Measurements from ENCODE around the gene ADNP. TPM values are rescaled to one million over a fixed set of nuclear protein-coding genes. Genes with fewer than 3 reads are reported as not detected.
"Not testable (repeated sequence)": the region's sequence is repeated elsewhere in the genome, so short reads cannot be mapped to it uniquely, and the experiment has no call there.

The ADNP gene
- total RNA-seq, 1 experiment from 2014 or later, result 13.8 TPM

- Histone ChIP-seq H3K36me3 (peaks cover 44% of the 10 kb centered on the region), H3K4me3 (no peak overlapping the region), H3K9me3 (no peaks in the 10 kb centered on the region; the same call in 1 of the 2 replicates), H3K27me3 (no peaks in the 10 kb centered on the region)
- no peak for DNase-seq
These were observed 45.0 kb downstream of the ADNP start for GRCh38 chr20:50886184-50886790.

GRCh38 chr20:50885781-50886180, 45.5 kb downstream of the ADNP start:
- no peak overlapping the region for H3K4me3 ChIP-seq
- H3K9me3 ChIP-seq, result no peaks in the 10 kb centered on the region; the same call in 1 of the 2 replicates
- no peak for DNase-seq
- H3K36me3 ChIP-seq, result peaks cover 39% of the 10 kb centered on the region
- no peaks in the 10 kb centered on the region for H3K27me3 ChIP-seq

DNA sequence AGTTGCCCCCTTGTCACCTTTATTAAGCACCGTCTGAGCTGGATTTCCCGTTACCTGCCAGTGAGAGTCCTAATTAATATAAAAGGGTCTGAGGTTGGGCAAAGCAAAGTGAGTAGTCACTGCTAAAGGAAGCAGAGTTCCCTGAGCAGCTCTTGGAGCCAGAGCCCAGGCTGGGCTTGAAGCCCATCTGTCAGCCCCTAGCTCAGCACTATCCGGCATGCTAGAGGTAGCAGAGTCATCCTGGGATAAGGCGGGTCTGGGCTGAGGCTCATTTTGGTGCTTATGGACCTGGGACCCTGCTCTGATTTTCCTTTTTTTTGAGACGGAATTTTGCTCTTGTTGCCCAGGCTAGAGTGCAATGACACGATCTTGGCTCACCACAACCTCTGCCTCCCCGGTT, 46.2 kb downstream of the ADNP start:
- H3K27me3 ChIP-seq, result no peaks in the 10 kb centered on the region
- H3K4me3 ChIP-seq, result no peak overlapping the region
- H3K9me3 ChIP-seq, result no peaks in the 10 kb centered on the region; the same call in 1 of the 2 replicates
- H3K36me3 ChIP-seq, result peaks cover 31% of the 10 kb centered on the region
- no peak for DNase-seq

DNA sequence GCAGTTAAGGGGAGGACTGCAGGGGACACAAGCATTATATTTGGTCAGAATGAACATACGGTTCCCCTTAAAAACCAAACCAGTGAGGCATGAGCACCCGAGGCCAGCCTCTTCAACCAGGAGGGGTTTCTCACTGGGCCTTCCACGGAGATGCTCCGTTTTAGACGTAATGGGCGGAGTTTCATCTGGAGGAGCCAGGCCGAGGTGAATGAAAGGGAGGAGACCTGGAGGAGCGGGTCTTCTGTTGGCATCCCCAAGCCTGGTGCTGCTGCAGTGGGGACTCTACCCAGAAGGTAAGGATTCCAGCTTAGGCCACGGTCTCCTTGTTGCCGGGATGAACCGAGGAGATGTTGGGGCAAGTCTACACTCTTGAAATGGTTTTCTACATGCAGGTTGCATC, 47.4 kb downstream of the ADNP start:
- no peak overlapping the region for H3K4me3 ChIP-seq
- DNase-seq, result no peak
- no peaks in the 10 kb centered on the region for H3K27me3 ChIP-seq
- H3K9me3 ChIP-seq, result no peaks in the 10 kb centered on the region; the same call in 1 of the 2 replicates
- peaks cover 21% of the 10 kb centered on the region for H3K36me3 ChIP-seq

DNA sequence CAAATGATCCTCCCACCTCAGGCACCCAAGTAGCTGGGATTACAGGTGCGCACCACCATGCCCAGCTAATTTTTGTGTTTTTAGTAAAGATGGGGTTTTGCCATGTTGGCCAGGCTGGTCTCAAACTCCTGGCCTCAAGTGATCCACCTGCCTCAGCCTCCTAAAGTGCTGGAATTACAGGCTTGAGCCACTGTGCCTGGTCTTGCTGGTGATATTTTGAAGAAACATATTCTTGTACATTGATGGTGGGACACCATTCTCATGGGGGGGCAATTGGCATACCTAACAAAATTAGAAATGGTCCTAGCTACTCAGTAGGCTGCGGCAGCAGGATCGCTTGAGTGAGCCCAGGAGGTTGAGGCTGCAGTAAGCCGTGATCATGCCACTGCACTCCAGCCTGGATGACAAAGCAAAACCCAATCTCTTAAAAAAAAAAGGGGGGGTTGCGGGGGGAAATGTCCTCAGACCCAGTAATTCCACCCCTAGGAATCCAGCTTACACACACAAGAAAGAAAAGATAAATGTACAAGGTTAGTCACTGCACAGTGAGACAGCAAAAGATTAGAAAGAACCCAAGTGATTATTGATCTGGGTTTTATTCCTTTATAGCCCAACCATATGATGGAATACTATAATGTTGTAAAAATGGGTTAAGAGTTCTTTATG, 49.3 kb downstream of the ADNP start:
- H3K4me3 ChIP-seq, DNase-seq, H3K9me3 ChIP-seq, H3K36me3 ChIP-seq, H3K27me3 ChIP-seq: not testable (repeated sequence)

- Histone ChIP-seq H3K27me3 (no peaks in the 10 kb centered on the region), H3K36me3 (no peaks in the 10 kb centered on the region), H3K9me3 (no peaks in the 10 kb centered on the region; the same call in 1 of the 2 replicates), H3K4me3 (no peak overlapping the region)
- DNase-seq, result no peak
These were observed 51.3 kb downstream of the ADNP start for GRCh38 chr20:50879649-50880550.

- no peaks in the 10 kb centered on the region for H3K9me3 ChIP-seq
- H3K27me3 ChIP-seq, result no peaks in the 10 kb centered on the region
- no peak overlapping the region for H3K4me3 ChIP-seq
- no peaks in the 10 kb centered on the region for H3K36me3 ChIP-seq
- no peak for DNase-seq
These were observed 53.9 kb downstream of the ADNP start for GRCh38 chr20:50877232-50877743.

DNA sequence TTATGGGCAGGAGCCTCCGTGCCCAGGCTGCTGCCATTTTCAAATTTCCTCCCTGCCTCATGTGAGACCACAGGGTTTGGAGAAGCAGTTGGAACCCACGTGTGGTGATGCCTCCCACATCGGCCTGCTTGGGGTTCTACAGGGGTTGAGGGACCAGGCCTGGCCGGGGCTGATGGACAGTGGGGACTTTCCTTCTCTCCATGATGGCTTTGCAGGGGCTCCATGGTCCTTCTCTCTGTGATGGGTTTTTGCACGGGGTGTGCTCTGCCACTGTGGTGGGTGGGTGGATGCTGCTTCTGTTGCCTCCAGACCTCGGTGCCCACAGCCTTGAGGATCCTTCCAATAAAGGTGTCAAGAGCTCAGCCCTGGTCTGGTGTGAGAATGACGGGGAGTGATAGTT, 54.4 kb downstream of the ADNP start:
- no peak for DNase-seq
- no peaks in the 10 kb centered on the region for H3K27me3 ChIP-seq
- H3K36me3 ChIP-seq, result no peaks in the 10 kb centered on the region
- no peak overlapping the region for H3K4me3 ChIP-seq
- no peaks in the 10 kb centered on the region for H3K9me3 ChIP-seq

DNA sequence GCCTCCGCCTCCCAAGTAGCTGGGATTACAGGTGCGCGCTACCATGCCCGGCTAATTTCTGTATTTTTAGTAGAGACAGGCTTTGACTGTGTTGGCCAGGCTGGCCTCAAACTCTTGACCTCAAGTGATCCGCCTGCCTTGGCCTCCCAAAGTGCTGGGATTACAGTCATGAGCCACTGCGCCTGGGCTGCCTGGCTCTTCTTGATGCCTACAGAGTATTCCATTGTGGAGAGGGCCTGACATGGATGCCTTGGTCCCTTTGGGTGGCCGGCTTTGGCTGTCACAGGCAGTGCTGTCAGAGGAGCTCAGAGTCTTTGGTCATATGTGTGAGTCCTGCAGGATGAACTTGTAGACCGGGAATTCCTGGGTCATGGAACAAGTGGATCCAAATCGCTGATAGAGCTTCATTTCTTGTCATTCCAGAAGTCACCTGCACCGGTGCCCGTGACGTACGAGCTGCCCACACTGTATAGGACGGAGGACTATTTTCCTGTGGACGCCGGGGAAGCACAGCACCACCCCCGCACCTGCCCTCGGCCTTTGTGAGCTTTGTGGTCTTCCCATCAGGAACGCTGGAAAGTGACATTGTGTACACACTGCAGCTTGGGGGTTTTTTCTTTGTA, 55.1 kb downstream of the ADNP start:
- DNase-seq, result no peak
- Histone ChIP-seq H3K36me3 (no peaks in the 10 kb centered on the region), H3K27me3 (no peaks in the 10 kb centered on the region), H3K4me3 (no peak overlapping the region), H3K9me3 (no peaks in the 10 kb centered on the region)

DNA sequence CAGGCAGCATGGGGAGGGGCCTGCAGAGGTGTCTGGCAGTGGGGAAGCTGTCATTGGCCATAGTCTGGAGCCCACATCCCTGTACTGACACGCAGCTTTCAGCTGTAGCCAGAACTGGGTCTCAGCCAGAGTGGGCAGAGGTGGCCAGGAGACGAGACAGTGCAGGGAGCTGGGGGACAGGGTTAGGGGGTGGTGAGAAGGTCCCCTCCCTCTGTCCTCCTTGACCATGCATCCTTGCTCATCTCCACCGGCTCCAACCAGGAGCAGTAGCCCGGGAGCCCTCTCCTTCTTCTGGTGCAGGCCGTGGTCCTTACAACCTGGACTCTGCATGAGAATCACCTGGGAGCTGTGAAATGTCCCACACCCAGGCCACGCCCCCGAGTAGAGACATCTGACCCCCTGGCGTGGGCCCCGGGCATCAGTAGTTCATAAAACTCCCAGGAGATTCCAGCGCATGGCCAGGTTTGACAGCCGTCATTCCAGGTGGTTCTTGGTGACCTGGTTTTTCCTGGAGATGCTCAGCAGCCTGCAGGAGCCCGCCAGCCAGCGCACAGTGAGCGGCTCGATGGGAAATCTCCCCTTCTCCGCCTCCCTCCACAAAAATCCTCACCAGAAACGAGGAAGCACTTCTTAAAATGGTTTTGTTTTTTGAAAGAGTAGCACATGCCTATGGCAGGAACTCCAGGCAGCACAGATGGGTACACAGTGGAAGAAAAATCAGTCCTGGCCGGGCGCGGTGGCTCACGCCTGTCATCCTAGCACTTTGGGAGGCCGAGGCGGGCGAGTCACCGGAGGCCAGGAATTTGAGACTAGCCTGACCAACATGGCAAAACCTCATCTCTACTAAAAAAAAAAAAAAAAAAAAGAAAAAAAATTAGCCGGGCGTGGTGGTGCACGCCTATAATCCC, 56.2 kb downstream of the ADNP start:
- DNase-seq, result no peak
- no peaks in the 10 kb centered on the region for H3K36me3 ChIP-seq
- H3K9me3 ChIP-seq, result no peaks in the 10 kb centered on the region
- no peaks in the 10 kb centered on the region for H3K27me3 ChIP-seq
- H3K4me3 ChIP-seq, result no peak overlapping the region

GRCh38 chr20:50874111-50874757, 57.0 kb downstream of the ADNP start:
- H3K36me3 ChIP-seq, result no peaks in the 10 kb centered on the region
- H3K4me3 ChIP-seq, result no peak overlapping the region
- H3K27me3 ChIP-seq, result no peaks in the 10 kb centered on the region
- DNase-seq, result no peak
- H3K9me3 ChIP-seq, result no peaks in the 10 kb centered on the region

DNA sequence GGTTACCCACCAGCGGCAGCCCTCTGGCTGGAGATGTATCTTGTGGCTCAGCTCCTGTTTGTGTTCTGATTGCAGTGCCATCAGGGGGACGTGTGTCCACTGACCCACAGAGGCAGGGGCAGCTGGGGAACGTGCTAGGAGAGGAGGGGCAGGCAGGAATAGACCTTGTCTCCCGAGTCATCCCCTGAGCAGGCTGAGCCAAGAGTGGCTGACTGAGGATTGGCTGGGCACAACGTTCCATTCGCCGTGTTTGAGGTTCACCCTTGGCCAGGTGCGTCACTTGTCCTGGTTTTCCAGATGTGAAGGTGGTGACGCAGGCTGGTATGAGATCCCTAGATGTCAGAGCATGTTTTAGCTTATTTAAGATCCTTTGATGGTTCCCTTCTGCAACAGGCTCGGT, 57.7 kb downstream of the ADNP start:
- Histone ChIP-seq H3K9me3 (no peaks in the 10 kb centered on the region), H3K27me3 (no peaks in the 10 kb centered on the region), H3K4me3 (no peak overlapping the region), H3K36me3 (no peaks in the 10 kb centered on the region)
- DNase-seq, result no peak

DNA sequence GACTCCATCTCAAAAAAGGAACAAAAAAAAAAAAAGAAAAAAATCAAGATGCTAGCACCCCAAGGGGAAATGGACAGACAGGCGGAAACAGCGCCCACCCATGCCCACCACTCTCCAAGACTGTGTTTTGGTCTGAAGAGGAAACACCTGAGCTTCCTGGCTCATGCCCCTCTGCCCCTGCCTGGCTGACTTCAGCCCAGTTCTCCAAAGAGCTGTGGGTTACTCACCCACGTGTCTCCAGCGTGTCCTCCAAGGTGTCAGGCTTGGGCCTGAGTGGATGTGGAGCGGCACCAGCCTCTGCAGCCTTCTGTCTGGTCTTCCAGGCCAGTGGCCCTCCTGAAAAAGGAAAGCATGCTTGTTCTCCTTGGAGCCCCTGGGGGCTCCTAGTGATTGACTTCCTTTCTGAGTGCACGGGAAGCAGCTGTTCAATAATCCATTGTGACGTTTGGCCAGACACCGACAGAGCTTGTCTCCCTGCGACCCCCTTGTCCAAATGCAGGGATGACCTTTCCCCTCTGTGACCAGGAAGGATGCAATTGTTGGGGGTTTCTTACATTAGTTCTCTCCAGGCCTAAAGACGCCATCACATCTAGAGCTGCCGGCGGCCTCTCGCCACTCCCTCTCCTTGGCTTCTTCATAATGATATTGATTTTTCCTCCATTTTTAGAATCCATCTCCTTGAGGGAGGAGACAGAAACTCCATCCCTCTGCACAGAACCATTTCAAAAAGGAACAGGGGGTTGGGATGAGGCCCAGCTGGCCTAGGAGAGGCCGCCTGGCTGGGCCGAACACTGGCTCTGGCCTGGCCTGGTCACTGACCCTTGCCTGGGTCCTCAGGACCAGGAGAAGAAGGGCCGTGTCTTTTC, 58.4 kb downstream of the ADNP start:
- no peak for DNase-seq
- no peaks in the 10 kb centered on the region for H3K9me3 ChIP-seq
- no peak overlapping the region for H3K4me3 ChIP-seq
- H3K27me3 ChIP-seq, result no peaks in the 10 kb centered on the region
- H3K36me3 ChIP-seq, result no peaks in the 10 kb centered on the region

DNA sequence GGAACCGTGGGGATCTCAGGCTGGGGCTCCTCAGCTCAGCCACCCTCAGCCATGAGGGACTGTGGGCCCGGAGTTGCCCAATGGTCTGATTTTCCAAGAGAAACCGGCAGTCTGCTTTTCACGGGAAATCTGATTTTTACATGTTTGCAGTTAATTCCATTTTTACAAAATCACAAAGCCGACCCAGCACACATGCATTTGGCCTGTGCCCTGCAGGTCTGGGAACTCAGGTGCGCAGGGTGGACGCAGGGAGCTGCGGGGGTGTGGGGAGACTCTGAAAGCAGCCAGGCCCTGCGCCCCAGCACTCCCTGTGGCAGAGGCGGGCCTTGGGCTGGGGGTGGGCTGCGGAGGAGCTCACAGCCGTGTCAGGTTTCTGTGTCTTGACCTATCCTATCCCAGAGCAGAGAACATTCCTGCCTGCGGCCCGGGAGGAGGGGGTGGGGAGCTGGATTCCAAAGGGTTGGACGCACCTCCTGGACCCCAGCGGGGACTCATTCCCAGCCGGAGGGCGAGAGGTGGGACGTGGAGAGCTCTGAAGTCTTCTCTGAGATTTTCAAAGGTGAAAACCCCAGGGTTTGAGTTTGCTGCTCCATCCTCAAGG, 60.6 kb downstream of the ADNP start:
- DNase-seq, result no peak
- Histone ChIP-seq H3K27me3 (no peaks in the 10 kb centered on the region), H3K4me3 (no peak overlapping the region), H3K36me3 (no peaks in the 10 kb centered on the region), H3K9me3 (no peaks in the 10 kb centered on the region)

Measured in MG63 (cell line).